HepG2 (cell line): ENCODE data around the gene UQCRHL. TPM values are rescaled to one million over a fixed set of nuclear protein-coding genes. Genes with fewer than 3 reads are reported as not detected.

Experiments used
- E2F2 ChIP-seq: sonication (generic); formaldehyde crosslinking; IDR thresholded peaks from 2 replicates; pipeline ENCODE4 v1.4.0; 2020; ENCODE audit warnings: missing genetic modification reagents, borderline replicate concordance
- FOXP1 ChIP-seq, 2 experiments: fragments of 450-650 bp in 1 of 2; IDR thresholded peaks; 2 replicates each; pipeline ENCODE4 v1.6.1; 2017 to 2018; ENCODE audit warnings: antibody characterized with exemption in 1 of 2
- HMG20A ChIP-seq: IDR thresholded peaks from 2 replicates; pipeline ENCODE4 v1.6.1; 2016; ENCODE audit warnings: borderline replicate concordance
- HNF4G ChIP-seq, 2 experiments: sonication (generic) in 1 of 2; formaldehyde crosslinking in 1 of 2; IDR thresholded peaks; 2 replicates each; pipeline versions ENCODE4 v1.4.0 to v1.6.1; 2011 to 2020; ENCODE audit warnings: borderline replicate concordance in 2 of 2, low read depth in 2 of 2, mild to moderate bottlenecking in 2 of 2, low read length in 1 of 2, missing genetic modification reagents in 1 of 2, moderate library complexity in 1 of 2
- HNRNPLL ChIP-seq: fragments of 200-400 bp; formaldehyde crosslinking; IDR thresholded peaks from 2 replicates; pipeline ENCODE4 v1.6.1; 2017; ENCODE audit warnings: mild to moderate bottlenecking, low read depth, low read length; ENCODE audit not compliant: poor library complexity, severe bottlenecking
- MXD4 ChIP-seq: IDR thresholded peaks from 2 replicates; pipeline ENCODE4 v1.6.1; 2016; ENCODE audit warnings: mild to moderate bottlenecking, missing biosample characterization, missing genetic modification reagents
- PAX8 ChIP-seq: sonication (generic); formaldehyde crosslinking; IDR thresholded peaks from 2 replicates; pipeline ENCODE4 v1.8.0; 2022; ENCODE audit warnings: mild to moderate bottlenecking, missing genetic modification reagents, borderline replicate concordance
- RAD51 ChIP-seq: fragments of 450-650 bp; IDR thresholded peaks from 2 replicates; pipeline ENCODE4 v1.6.1; 2016; ENCODE audit warnings: borderline replicate concordance
- SKI ChIP-seq: fragments of 450-650 bp; IDR thresholded peaks from one replicate; pipeline ENCODE4 v1.6.1; 2018; ENCODE audit warnings: mild to moderate bottlenecking; ENCODE audit not compliant: partially characterized antibody
- SMAD3 ChIP-seq: sonication (generic); formaldehyde crosslinking; IDR thresholded peaks from 2 replicates; pipeline ENCODE4 v1.4.0; 2020; ENCODE audit warnings: missing genetic modification reagents
- SMARCC2 ChIP-seq: fragments of 450-650 bp; IDR thresholded peaks from 2 replicates; pipeline ENCODE4 v1.6.1; 2017; ENCODE audit warnings: antibody characterized with exemption, mild to moderate bottlenecking
- SMARCE1 ChIP-seq: fragments of 450-650 bp; IDR thresholded peaks from 2 replicates; pipeline ENCODE4 v1.6.1; 2017; ENCODE audit warnings: borderline replicate concordance
- YEATS2 ChIP-seq: sonication (generic); formaldehyde crosslinking; IDR thresholded peaks from 2 replicates; pipeline ENCODE4 v1.4.0; 2020; ENCODE audit warnings: missing genetic modification reagents, borderline replicate concordance
- ZEB1 ChIP-seq: IDR thresholded peaks from 2 replicates; pipeline ENCODE4 v1.6.1; 2012; ENCODE audit warnings: mild to moderate bottlenecking, low read depth, inconsistent platforms; ENCODE audit not compliant: insufficient replicate concordance
- ZNF512 ChIP-seq: sonication (generic); formaldehyde crosslinking; IDR thresholded peaks from 2 replicates; pipeline ENCODE4 v1.4.0; 2020; ENCODE audit warnings: mild to moderate bottlenecking, missing genetic modification reagents
- ZNF597 ChIP-seq: sonication (generic); formaldehyde crosslinking; IDR thresholded peaks from 2 replicates; pipeline ENCODE4 v1.5.0; 2020; ENCODE audit warnings: missing genetic modification reagents
- ZNF652 ChIP-seq: IDR thresholded peaks from 2 replicates; pipeline ENCODE4 v1.6.1; 2016; ENCODE audit warnings: low read depth, borderline replicate concordance
- polyA plus RNA-seq, 8 experiments: library from polyadenylated mRNA; depleted of rRNA in 3 of 8; stranded (reverse) in 7 of 8; unstranded in 1 of 8; fragments of >200 nt; fragmentation: Illumina TruSeq in 4 of 8; extraction: Trizol in 4 of 8; gene quantifications; 2 replicates each; pipeline versions ENCODE4 v1.2.1 to v1.2.3, GENCODE V29; 2011 to 2016; ENCODE audit warnings: low read depth in 4 of 8, missing spikeins in 1 of 8, mixed read lengths in 1 of 8; ENCODE audit not compliant: insufficient read depth in 1 of 8
- total RNA-seq, 5 experiments: library from RNA; depleted of rRNA; stranded (reverse); fragments of >200 nt; fragmentation: Illumina TruSeq; extraction: Trizol; gene quantifications; 2 replicates each; pipeline ENCODE4 v1.2.3, GENCODE V29; 2016; ENCODE audit warnings: low read depth in 1 of 5
- TF ChIP-seq, protein P1 (sequence below): sonication (generic); formaldehyde crosslinking; conservative IDR thresholded peaks from 2 replicates; pipeline ENCODE4 v1.4.0; 2020; ENCODE audit warnings: missing genetic modification reagents
- TF ChIP-seq, protein P2 (sequence below): sonication (generic); formaldehyde crosslinking; IDR thresholded peaks from 2 replicates; pipeline ENCODE4 v1.4.0; 2020; ENCODE audit warnings: mild to moderate bottlenecking, missing genetic modification reagents, borderline replicate concordance

UQCRHL gene
- total and polyA plus RNA-seq, 2 of the 13 experiments (the other 11 are each of a cell fraction or from before 2014, with no cell fraction given) = 1.8 to 2.3 TPM

DNA sequence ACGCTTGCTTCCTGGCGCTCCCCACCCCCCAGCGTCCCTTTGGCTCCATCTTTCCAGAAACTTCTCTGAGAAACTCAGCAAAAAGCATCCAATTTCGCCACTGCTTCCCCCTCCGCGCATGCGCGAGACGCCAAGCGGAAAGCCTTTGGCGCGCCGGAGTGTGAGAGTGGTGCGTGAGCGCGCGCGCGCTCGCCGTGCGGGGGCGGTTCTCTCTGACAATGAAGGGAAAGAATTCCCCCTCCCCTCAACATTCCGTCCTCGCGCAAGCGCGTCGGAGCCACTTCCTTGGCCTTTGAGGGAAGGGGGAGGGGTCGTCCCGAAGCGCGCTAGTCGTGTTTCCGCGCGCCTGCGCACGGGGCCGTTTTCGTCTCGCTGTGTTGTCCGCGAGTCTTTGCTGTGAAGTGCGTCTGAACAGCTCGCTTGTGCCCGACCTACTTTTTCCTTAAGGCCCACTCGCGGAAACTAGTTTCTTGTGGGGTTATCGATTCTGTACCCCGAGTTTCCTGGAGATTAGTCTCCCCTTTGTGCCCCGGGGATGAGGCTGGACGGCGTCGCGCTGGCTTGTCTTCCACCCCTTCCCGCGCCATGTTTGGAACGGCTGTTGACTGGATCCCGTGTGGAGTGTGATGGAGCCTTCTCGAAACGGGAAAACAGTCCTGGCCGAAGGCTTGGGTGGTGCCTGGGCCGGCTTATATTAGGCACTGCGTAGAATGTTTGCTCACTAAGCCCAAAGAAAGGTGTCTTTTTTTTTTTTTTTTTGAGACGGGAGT is 28.5 kb upstream of the UQCRHL start (continued):
- TF ChIP-seq YEATS2 (peak; percentile 86), HNRNPLL (peak; percentile 73), ZNF512 (CRISPR knock-in tag) (no peak), ZNF652 (CRISPR knock-in tag) (no peak), SMARCE1 (no peak), HNF4G (IDR thresholded peaks at IDR 0.05; ENCODE audit: borderline replicate concordance, low read depth, low read length) (no peak; the same call in 1 of the 2 replicates), HNF4G (CRISPR knock-in tag; IDR thresholded peaks at IDR 0.05; ENCODE audit: borderline replicate concordance, low read depth) (no peak), SKI (peak; percentile 35), SMARCC2 (no peak), SMAD3 (no peak), E2F2 (CRISPR knock-in tag) (no peak), FOXP1 (IDR thresholded peaks at IDR 0.05) (no peak), FOXP1 (CRISPR knock-in tag; IDR thresholded peaks at IDR 0.05) (peak; percentile 24), ZEB1 (no peak), PAX8 (0 out of 2 replicates have a peak, but pooled peaks have one; percentile 29), MXD4 (CRISPR knock-in tag) (no peak), ZNF597 (CRISPR knock-in tag) (no peak), RAD51 (no peak), HMG20A (CRISPR knock-in tag) (0 out of 2 replicates have a peak, but pooled peaks have one; percentile 16)
- TF ChIP-seq, protein P1, sequence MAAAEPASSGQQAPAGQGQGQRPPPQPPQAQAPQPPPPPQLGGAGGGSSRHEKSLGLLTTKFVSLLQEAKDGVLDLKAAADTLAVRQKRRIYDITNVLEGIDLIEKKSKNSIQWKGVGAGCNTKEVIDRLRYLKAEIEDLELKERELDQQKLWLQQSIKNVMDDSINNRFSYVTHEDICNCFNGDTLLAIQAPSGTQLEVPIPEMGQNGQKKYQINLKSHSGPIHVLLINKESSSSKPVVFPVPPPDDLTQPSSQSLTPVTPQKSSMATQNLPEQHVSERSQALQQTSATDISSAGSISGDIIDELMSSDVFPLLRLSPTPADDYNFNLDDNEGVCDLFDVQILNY (CRISPR knock-in tag) = peak; percentile 75
- TF ChIP-seq, protein P2, sequence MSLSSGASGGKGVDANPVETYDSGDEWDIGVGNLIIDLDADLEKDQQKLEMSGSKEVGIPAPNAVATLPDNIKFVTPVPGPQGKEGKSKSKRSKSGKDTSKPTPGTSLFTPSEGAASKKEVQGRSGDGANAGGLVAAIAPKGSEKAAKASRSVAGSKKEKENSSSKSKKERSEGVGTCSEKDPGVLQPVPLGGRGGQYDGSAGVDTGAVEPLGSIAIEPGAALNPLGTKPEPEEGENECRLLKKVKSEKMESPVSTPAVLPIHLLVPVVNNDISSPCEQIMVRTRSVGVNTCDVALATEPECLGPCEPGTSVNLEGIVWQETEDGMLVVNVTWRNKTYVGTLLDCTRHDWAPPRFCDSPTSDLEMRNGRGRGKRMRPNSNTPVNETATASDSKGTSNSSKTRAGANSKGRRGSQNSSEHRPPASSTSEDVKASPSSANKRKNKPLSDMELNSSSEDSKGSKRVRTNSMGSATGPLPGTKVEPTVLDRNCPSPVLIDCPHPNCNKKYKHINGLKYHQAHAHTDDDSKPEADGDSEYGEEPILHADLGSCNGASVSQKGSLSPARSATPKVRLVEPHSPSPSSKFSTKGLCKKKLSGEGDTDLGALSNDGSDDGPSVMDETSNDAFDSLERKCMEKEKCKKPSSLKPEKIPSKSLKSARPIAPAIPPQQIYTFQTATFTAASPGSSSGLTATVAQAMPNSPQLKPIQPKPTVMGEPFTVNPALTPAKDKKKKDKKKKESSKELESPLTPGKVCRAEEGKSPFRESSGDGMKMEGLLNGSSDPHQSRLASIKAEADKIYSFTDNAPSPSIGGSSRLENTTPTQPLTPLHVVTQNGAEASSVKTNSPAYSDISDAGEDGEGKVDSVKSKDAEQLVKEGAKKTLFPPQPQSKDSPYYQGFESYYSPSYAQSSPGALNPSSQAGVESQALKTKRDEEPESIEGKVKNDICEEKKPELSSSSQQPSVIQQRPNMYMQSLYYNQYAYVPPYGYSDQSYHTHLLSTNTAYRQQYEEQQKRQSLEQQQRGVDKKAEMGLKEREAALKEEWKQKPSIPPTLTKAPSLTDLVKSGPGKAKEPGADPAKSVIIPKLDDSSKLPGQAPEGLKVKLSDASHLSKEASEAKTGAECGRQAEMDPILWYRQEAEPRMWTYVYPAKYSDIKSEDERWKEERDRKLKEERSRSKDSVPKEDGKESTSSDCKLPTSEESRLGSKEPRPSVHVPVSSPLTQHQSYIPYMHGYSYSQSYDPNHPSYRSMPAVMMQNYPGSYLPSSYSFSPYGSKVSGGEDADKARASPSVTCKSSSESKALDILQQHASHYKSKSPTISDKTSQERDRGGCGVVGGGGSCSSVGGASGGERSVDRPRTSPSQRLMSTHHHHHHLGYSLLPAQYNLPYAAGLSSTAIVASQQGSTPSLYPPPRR (CRISPR knock-in tag) = no peak
